ENCODE measurements around the gene HOXD4. TPM values are rescaled to one million over a fixed set of nuclear protein-coding genes. Genes with fewer than 3 reads are reported as not detected.

HOXD4 gene
- total and polyA plus RNA-seq, 3 donors from 2014 or later, result 2.7 to 13.3 (median 11.5) TPM

GRCh38 chr2:176122052-176122682 is 29.2 kb upstream of the HOXD4 start:
- intact Hi-C loops (cut with DNase I; ENCODE audit: low total_unique reads), result loop anchor here (10.0 kb wide), 1 partner anchor 1033 kb away; no protein-coding TSS in a partner anchor
- Histone ChIP-seq H3K9me3 (no peaks in the 10 kb centered on the region), H3K36me3 (ENCODE audit: low read depth, missing control alignments) (no peaks in the 10 kb centered on the region), H3K4me3 (peak overlapping the region; percentile 76 to 78), H3K4me1 (peaks cover 5% of the 10 kb centered on the region), H3K27ac (peak overlapping the region; percentile 95 to 98), H3K27me3 (no peaks in the 10 kb centered on the region)
- no peak for DNase-seq
- WGBS, 2 donors, result 0% methylated on average over 17 to 47 of the region's 47 CpGs
- TF ChIP-seq POLR2A (IDR thresholded peaks at IDR 0.05) (no peak), CTCF (IDR thresholded peaks at IDR 0.05) (peak in 1 of 3 experiments; percentile 10)

- peak within 1 kb of the TSS; percentile 95 to 98 for H3K27ac ChIP-seq
- 0% methylated on average over 10 to 71 of the region's 84 CpGs for whole genome bisulfite sequencing, 2 donors
- peak within 1 kb of the TSS; percentile 76 to 78 for H3K4me3 ChIP-seq
- no peaks in the 10 kb centered on the region for H3K9me3 ChIP-seq
- peak; percentile 94 for DNase-seq
- intact Hi-C loops (cut with DNase I; ENCODE audit: low total_unique reads), result loop anchor here (10.0 kb wide), 1 partner anchor 1032 kb away; no protein-coding TSS in a partner anchor
- no peaks in the 10 kb centered on the region for H3K27me3 ChIP-seq
- TF ChIP-seq CTCF (IDR thresholded peaks at IDR 0.05), result no peak
- no peak for TF ChIP-seq POLR2A (IDR thresholded peaks at IDR 0.05)
- peaks cover 5% of the 10 kb centered on the region for H3K4me1 ChIP-seq
- no peaks in the 10 kb centered on the region for H3K36me3 ChIP-seq (ENCODE audit: low read depth, missing control alignments)
Observed at GRCh38 chr2:176122683-176123410, 28.5 kb upstream of the HOXD4 start, which contains the start of gene HOXD9. Gene HOXD9 (plus strand): TSS chr2:176122719. CDS start chr2:176122769, 50 bp downstream.

DNA sequence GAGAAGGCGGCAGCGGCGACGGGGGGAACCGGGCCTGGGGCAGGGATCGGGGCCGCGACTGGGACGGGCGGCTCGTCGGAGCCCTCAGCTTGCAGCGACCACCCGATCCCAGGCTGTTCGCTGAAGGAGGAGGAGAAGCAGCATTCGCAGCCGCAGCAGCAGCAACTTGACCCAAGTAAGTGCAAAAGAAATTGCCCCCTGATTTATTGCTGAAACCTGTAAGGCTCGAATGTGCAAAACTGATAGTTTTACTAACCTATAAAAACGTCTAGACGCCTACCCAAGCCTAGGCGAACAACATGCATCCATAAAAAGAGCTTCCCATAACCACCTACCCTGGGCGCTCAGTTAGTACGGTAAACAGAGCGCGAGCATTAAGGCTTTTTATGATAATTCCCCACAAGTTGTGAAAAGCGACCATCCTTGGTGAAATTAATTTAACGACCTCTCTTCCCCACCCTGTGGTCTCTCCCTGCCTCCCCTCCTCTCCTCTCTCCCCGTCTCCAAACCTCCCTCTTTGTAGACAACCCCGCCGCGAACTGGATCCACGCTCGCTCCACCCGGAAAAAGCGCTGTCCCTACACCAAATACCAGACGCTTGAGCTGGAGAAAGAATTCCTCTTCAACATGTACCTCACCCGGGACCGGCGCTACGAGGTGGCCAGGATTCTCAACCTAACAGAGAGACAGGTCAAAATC is 27.8 kb upstream of the HOXD4 start:
- peak; percentile 56 for DNase-seq
- Histone ChIP-seq H3K27me3 (no peaks in the 10 kb centered on the region), H3K4me3 (peak overlapping the region; percentile 76 to 78), H3K27ac (peak overlapping the region; percentile 95 to 98), H3K4me1 (peaks cover 12% of the 10 kb centered on the region), H3K36me3 (ENCODE audit: low read depth, missing control alignments) (no peaks in the 10 kb centered on the region), H3K9me3 (no peaks in the 10 kb centered on the region)
- 5 to 12% methylated on average over 40 of the region's 40 CpGs for WGBS, 2 donors
- intact Hi-C loops (cut with DNase I; ENCODE audit: low total_unique reads), result loop anchor here (10.0 kb wide), 1 partner anchor 1031 kb away; no protein-coding TSS in a partner anchor
- TF ChIP-seq CTCF (IDR thresholded peaks at IDR 0.05) (no peak), POLR2A (IDR thresholded peaks at IDR 0.05) (no peak)

DNA sequence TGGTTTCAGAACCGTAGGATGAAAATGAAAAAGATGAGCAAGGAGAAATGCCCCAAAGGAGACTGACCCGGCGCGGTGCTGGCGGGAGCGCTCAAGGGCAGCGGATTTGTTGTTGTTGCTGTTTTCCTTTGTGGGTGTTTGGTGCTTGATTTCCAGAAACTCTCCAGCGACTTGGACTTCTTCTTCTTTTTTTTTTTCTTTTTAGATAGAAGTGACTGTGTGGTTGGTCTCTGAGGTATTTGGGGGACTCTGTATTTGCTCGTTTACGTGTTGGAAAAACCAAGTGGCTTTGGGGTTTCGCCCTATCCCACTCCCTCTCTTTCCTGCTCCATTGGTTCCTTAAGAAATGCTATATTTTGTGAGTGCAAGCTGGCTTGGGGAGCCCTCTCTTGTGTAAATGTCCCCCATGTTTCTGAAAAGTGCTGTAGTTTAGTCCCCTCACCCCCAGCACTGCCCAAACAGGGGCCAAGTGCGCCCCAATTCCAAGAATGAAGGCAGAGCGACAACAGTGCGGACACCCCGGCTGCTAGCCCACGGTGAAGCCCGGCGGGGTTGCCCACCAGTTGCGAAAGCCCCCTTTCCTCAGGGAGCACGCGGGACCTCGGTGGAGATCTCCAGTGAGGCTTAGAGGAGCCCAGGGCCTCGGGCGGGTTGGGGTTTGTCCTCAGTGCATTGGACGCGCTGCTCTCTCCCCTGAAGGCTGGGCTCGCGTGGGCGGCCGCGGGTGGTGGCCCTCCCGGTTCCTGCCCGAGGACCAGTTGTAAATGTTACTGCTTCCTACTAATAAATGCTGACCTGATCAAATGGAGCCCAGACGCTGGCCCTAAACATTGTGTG is 27.0 kb upstream of the HOXD4 start:
- DNase-seq, result peak; percentile 11
- Histone ChIP-seq H3K4me1 (peaks cover 12% of the 10 kb centered on the region), H3K36me3 (ENCODE audit: low read depth, missing control alignments) (no peaks in the 10 kb centered on the region), H3K27ac (peak overlapping the region; percentile 95 to 98), H3K4me3 (peak overlapping the region; percentile 76 to 78), H3K9me3 (no peaks in the 10 kb centered on the region), H3K27me3 (no peaks in the 10 kb centered on the region)
- 19 to 31% methylated on average over 12 to 34 of the region's 34 CpGs for WGBS, 2 donors
- intact Hi-C loops (cut with DNase I; ENCODE audit: low total_unique reads), result loop anchor here (10.0 kb wide), 1 partner anchor 1030 kb away; no protein-coding TSS in a partner anchor
- TF ChIP-seq CTCF (IDR thresholded peaks at IDR 0.05) (no peak), POLR2A (IDR thresholded peaks at IDR 0.05) (no peak)
